A673 (cell line): ENCODE data around the gene ZNF808. TPM values are rescaled to one million over a fixed set of nuclear protein-coding genes. Genes with fewer than 3 reads are reported as not detected.
A peak's percentile ranks its signal among the peaks of the same experiment; 100 is the strongest.
"Not testable (repeated sequence)": the region's sequence is repeated elsewhere in the genome, so short reads cannot be mapped to it uniquely, and the experiment has no call there.

Experiments
- BruUV-seq: library from RNA; stranded (reverse); fragments of 400-500 nt; replicated peaks from 2 replicates; lab custom pipeline; 2021; lab: Mats Ljungman, UMichigan
- CTCF ChIA-PET: fragments of 300-600 bp; sonication (Branson Sonifier 250); formaldehyde crosslinking; loops from one replicate; lab custom pipeline; 2022; ENCODE audit warnings: antibody characterized with exemption; lab: Charles Lee
- POLR2A ChIA-PET: fragments of 300-600 bp; sonication (Branson Sonifier 250); formaldehyde crosslinking; loops from one replicate; lab custom pipeline; 2022; ENCODE audit warnings: antibody characterized with exemption; ENCODE audit not compliant: low non-redundant PET; lab: Charles Lee
- DNase-seq: peaks from one replicate; pipeline ENCODE4 v3.0.0-alpha.2; 2015; ENCODE audit warnings: low spot score
- H3K27ac ChIP-seq: fragments of 200-600 bp; sonication (generic); 2 replicates; pipeline ENCODE4 v1.5.1; 2016; ENCODE audit warnings: mixed run types, low read depth, mild to moderate bottlenecking, mixed read lengths, antibody characterized with exemption, low read length; ENCODE audit not compliant: poor library complexity, severe bottlenecking
- H3K27me3 ChIP-seq: fragments of 200-600 bp; sonication (generic); replicated peaks from 2 replicates; pipeline ENCODE4 v1.6.1; 2017; ENCODE audit warnings: mixed run types, low read depth, mild to moderate bottlenecking, mixed read lengths, antibody characterized with exemption, low read length; ENCODE audit not compliant: insufficient read depth, poor library complexity
- H3K36me3 ChIP-seq: fragments of 200-600 bp; sonication (generic); 2 replicates; pipeline ENCODE4 v1.6.1; 2016; ENCODE audit warnings: mixed run types, mild to moderate bottlenecking, mixed read lengths, antibody characterized with exemption, low read length; ENCODE audit not compliant: insufficient read depth, poor library complexity, severe bottlenecking
- H3K4me1 ChIP-seq: fragments of 200-600 bp; sonication (generic); 2 replicates; pipeline ENCODE4 v1.6.1; 2017; ENCODE audit warnings: mixed run types, mild to moderate bottlenecking, mixed read lengths, antibody characterized with exemption, low read length; ENCODE audit not compliant: insufficient read depth, poor library complexity, severe bottlenecking
- H3K4me3 ChIP-seq: fragments of 200-600 bp; sonication (generic); 2 replicates; pipeline ENCODE4 v1.5.1; 2016; ENCODE audit warnings: low read depth, mixed run types, mild to moderate bottlenecking, mixed read lengths, low read length; ENCODE audit not compliant: poor library complexity, severe bottlenecking
- H3K9me3 ChIP-seq: fragments of 200-600 bp; sonication (generic); 2 replicates; pipeline ENCODE4 v1.6.1; 2016; ENCODE audit warnings: mixed run types, low read depth, mild to moderate bottlenecking, mixed read lengths, antibody characterized with exemption, low read length; ENCODE audit not compliant: poor library complexity, severe bottlenecking
- EZH2 ChIP-seq: fragments of 200-600 bp; sonication (generic); IDR thresholded peaks from 2 replicates; pipeline ENCODE4 v1.6.1; 2017; ENCODE audit warnings: borderline replicate concordance, low read depth, mild to moderate bottlenecking, mixed read lengths, antibody characterized with exemption, low read length; ENCODE audit not compliant: poor library complexity, severe bottlenecking
- intact Hi-C: fragments of 100-400 bp; cut with micrococcal nuclease; formaldehyde crosslinking; loops from one replicate; pipeline ENCODE4 v1.10.0; 2022; ENCODE audit not compliant: unreplicated experiment
- total RNA-seq: library from RNA; stranded (reverse); gene quantifications from 2 replicates; pipeline ENCODE4 v1.2.3, GENCODE V29; 2021
- TF ChIP-seq, protein P1 (sequence below): fragments of 300-800, 200-600 bp; sonication (generic); conservative IDR thresholded peaks from 2 replicates; pipeline ENCODE4 v1.5.1; 2017; ENCODE audit warnings: low read depth, mild to moderate bottlenecking, antibody characterized with exemption, low read length, moderate library complexity, mixed read lengths

ZNF808 gene
- total RNA-seq, 1 experiment from 2014 or later = 19.1 TPM

DNA sequence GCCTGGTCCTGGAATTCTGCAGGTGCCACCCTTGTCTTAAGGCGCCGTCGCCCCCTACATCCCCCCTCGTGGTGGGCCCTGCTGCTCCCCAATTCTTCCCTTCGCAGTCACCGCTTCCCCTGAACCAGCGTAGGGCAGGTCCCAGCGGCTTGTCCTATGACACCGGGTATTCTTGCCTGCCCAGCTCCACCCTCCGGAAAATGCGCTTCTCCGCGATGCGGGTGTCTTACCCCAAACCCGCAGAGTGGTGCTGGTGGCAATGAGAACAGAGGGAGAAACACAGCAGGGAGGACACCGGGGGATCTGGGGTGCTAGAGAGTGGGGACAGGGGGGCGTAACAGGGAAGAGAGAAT is 9.0 kb downstream of the ZNF808 start:
- no peak for TF ChIP-seq EZH2
- TF ChIP-seq, protein P1, sequence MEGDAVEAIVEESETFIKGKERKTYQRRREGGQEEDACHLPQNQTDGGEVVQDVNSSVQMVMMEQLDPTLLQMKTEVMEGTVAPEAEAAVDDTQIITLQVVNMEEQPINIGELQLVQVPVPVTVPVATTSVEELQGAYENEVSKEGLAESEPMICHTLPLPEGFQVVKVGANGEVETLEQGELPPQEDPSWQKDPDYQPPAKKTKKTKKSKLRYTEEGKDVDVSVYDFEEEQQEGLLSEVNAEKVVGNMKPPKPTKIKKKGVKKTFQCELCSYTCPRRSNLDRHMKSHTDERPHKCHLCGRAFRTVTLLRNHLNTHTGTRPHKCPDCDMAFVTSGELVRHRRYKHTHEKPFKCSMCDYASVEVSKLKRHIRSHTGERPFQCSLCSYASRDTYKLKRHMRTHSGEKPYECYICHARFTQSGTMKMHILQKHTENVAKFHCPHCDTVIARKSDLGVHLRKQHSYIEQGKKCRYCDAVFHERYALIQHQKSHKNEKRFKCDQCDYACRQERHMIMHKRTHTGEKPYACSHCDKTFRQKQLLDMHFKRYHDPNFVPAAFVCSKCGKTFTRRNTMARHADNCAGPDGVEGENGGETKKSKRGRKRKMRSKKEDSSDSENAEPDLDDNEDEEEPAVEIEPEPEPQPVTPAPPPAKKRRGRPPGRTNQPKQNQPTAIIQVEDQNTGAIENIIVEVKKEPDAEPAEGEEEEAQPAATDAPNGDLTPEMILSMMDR = no peak
- Histone ChIP-seq H3K9me3 (no peaks in the 10 kb centered on the region), H3K36me3 (no peaks in the 10 kb centered on the region), H3K4me3 (peak overlapping the region; percentile 49), H3K27me3 (no peaks in the 10 kb centered on the region), H3K4me1 (no peaks in the 10 kb centered on the region), H3K27ac (no peak overlapping the region)
- ChIA-PET CTCF (no interaction called here), POLR2A (no interaction called here)
- no TSS peak for BruUV-seq
- peak; percentile 14 for DNase-seq
- intact Hi-C loops = no loop called here

DNA sequence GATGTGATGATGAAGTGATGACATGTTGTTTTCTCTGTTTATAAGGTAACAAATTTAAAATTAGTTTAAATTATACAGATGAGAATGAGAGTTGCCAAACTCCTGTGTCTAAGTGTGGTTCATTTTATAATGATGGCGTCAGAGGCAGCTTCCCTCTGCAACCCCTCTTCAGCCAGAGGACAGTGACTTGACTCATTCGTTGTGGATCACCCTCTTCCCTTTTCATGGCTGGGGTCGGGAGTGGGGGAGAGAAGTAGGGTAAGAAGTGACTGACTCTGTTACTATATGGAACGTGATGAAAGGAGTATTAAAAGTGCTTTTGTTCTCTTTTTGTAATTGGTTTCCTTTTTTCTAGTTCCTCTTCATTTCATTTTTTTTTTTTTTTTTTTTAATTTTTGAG is 11.3 kb downstream of the ZNF808 start:
- POLR2A ChIA-PET, H3K9me3 ChIP-seq, H3K27ac ChIP-seq, H3K4me1 ChIP-seq, H3K36me3 ChIP-seq, CTCF ChIA-PET, BruUV-seq, intact Hi-C loops, H3K4me3 ChIP-seq, H3K27me3 ChIP-seq, DNase-seq: not testable (repeated sequence)

DNA sequence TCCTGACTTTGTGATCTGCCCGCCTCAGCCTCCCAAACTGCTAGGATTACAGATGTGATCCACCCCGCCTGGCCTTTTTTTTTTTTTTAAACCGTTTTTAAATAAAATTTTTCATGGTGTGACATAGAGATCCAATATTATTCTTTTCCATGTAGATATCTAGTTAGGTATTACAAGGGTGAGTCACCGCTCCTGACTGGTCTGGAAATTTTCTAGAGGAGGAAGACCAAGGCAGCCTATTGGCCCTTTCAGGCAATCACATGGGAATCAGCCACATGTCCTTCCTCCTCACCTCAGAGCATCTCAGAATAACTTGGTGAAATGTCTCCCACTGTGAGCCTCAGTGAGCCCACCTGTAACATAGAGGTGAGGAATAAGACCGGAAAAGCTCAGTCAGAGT is 13.7 kb downstream of the ZNF808 start:
- BruUV-seq, intact Hi-C loops, POLR2A ChIA-PET, DNase-seq, H3K27me3 ChIP-seq, H3K36me3 ChIP-seq, CTCF ChIA-PET, H3K27ac ChIP-seq, H3K9me3 ChIP-seq, H3K4me1 ChIP-seq, H3K4me3 ChIP-seq: not testable (repeated sequence)

GRCh38 chr19:52541608-52542007 is 14.1 kb downstream of the ZNF808 start:
- intact Hi-C loops = no loop called here
- BruUV-seq = no TSS peak
- H3K27ac ChIP-seq = no peak overlapping the region
- no peaks in the 10 kb centered on the region for H3K4me1 ChIP-seq
- no peaks in the 10 kb centered on the region for H3K27me3 ChIP-seq
- POLR2A ChIA-PET = no interaction called here
- no peaks in the 10 kb centered on the region for H3K9me3 ChIP-seq
- no peak overlapping the region for H3K4me3 ChIP-seq
- no peak for DNase-seq
- H3K36me3 ChIP-seq = peaks cover 9% of the 10 kb centered on the region
- CTCF ChIA-PET = no interaction called here
- no peak for TF ChIP-seq EZH2
- TF ChIP-seq, protein P1 = no peak

GRCh38 chr19:52542541-52542940 is 15.1 kb downstream of the ZNF808 start:
- H3K27me3 ChIP-seq, CTCF ChIA-PET, H3K4me1 ChIP-seq, intact Hi-C loops, BruUV-seq, POLR2A ChIA-PET, H3K27ac ChIP-seq, DNase-seq, H3K4me3 ChIP-seq, H3K9me3 ChIP-seq: not testable (repeated sequence)
- peaks cover 12% of the 10 kb centered on the region for H3K36me3 ChIP-seq
